ENCODE results near the gene CFAP61.

DNA sequence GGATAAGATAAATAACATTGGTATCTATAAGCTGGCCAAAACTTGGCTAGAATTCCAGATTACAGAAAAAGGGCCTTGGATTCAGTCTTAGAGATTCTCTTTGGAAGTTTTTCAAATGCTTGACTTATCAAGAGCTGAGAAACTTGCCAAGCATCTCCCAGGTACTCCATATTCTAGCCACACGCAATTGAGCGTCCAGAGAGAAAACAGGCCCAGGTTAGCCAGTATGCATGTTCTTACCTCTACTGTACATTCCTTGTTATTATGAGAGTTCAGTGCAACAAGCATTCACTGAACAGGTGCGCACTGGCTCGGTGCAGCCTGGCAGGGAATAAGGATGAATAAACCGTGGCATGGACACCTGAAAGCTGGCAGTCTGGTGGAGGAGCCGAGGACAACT lies 13.7 kb upstream of the CFAP61 start:
- TF ChIP-seq CTCF (conservative IDR thresholded peaks at IDR 0.05; ENCODE audit: low read depth in 2 of 2), result no peak
- no peak for TF ChIP-seq EZH2 (IDR thresholded peaks at IDR 0.05; ENCODE audit: low read depth, unreplicated experiment)
- TF ChIP-seq EZH2phosphoT487 (IDR thresholded peaks at IDR 0.05; ENCODE audit: unreplicated experiment), result no peak
- TF ChIP-seq NANOG (IDR thresholded peaks at IDR 0.05; ENCODE audit: borderline replicate concordance), result no peak
- no peak for TF ChIP-seq POLR2AphosphoS5 (IDR thresholded peaks at IDR 0.05; ENCODE audit: low read depth)
- TF ChIP-seq, protein P1, sequence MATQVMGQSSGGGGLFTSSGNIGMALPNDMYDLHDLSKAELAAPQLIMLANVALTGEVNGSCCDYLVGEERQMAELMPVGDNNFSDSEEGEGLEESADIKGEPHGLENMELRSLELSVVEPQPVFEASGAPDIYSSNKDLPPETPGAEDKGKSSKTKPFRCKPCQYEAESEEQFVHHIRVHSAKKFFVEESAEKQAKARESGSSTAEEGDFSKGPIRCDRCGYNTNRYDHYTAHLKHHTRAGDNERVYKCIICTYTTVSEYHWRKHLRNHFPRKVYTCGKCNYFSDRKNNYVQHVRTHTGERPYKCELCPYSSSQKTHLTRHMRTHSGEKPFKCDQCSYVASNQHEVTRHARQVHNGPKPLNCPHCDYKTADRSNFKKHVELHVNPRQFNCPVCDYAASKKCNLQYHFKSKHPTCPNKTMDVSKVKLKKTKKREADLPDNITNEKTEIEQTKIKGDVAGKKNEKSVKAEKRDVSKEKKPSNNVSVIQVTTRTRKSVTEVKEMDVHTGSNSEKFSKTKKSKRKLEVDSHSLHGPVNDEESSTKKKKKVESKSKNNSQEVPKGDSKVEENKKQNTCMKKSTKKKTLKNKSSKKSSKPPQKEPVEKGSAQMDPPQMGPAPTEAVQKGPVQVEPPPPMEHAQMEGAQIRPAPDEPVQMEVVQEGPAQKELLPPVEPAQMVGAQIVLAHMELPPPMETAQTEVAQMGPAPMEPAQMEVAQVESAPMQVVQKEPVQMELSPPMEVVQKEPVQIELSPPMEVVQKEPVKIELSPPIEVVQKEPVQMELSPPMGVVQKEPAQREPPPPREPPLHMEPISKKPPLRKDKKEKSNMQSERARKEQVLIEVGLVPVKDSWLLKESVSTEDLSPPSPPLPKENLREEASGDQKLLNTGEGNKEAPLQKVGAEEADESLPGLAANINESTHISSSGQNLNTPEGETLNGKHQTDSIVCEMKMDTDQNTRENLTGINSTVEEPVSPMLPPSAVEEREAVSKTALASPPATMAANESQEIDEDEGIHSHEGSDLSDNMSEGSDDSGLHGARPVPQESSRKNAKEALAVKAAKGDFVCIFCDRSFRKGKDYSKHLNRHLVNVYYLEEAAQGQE (IDR thresholded peaks at IDR 0.05; ENCODE audit: unreplicated experiment), result no peak

Measured in GM23338 (cell line).